ENCODE data around the gene BTBD16. TPM values are rescaled to one million over a fixed set of nuclear protein-coding genes. Genes with fewer than 3 reads are reported as not detected.

BTBD16 gene
- total and polyA plus RNA-seq, 2 experiments from 2014 or later: 0.47 to 0.74 TPM

DNA sequence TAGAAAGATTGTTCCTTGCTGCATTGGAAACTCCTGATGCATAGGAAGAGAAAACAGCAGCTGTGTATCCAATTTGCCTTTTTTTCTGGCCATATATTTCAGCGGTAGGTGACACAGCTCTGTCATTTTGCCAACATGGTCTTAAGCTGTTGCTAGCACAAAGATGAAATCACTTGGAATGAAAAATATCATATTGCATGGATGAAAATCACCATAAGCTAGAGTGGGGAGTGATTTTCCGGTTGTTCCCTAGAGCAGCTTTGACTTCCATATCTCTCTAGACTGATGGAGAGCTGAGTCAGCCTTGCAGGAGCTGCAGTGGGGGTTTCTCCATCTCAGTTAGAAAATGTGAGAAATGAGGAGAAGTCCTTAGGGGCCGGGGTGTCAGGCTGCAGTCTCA is 38.3 kb upstream of the BTBD16 start:
- Histone ChIP-seq H3K4me2 (no peak overlapping the region), H3K4me1 (ENCODE audit: insufficient read depth) (no peaks in the 10 kb centered on the region), H3K36me3 (replicated peaks; ENCODE audit: insufficient read depth, low read depth) (no peaks in the 10 kb centered on the region), H4K20me1 (ENCODE audit: insufficient read depth, poor library complexity, severe bottlenecking) (no peaks in the 10 kb centered on the region), H3K27me3 (no peaks in the 10 kb centered on the region), H2AFZ (no peak overlapping the region), H3K27ac (no peak overlapping the region), H3K79me2 (no peaks in the 10 kb centered on the region), H3K4me3 (no peak overlapping the region), H3K9me2 (replicated peaks; ENCODE audit: insufficient read depth) (no peaks in the 10 kb centered on the region), H3K9me3 (ENCODE audit: low read depth) (no peaks in the 10 kb centered on the region)
- 87% methylated on average over 3 of the region's 3 CpGs for WGBS (ENCODE audit: low lambda C conversion rate, missing lambda C conversion rate)
- DNase-seq (ENCODE audit: low spot score): peak; percentile 21
- TF ChIP-seq, protein P1, sequence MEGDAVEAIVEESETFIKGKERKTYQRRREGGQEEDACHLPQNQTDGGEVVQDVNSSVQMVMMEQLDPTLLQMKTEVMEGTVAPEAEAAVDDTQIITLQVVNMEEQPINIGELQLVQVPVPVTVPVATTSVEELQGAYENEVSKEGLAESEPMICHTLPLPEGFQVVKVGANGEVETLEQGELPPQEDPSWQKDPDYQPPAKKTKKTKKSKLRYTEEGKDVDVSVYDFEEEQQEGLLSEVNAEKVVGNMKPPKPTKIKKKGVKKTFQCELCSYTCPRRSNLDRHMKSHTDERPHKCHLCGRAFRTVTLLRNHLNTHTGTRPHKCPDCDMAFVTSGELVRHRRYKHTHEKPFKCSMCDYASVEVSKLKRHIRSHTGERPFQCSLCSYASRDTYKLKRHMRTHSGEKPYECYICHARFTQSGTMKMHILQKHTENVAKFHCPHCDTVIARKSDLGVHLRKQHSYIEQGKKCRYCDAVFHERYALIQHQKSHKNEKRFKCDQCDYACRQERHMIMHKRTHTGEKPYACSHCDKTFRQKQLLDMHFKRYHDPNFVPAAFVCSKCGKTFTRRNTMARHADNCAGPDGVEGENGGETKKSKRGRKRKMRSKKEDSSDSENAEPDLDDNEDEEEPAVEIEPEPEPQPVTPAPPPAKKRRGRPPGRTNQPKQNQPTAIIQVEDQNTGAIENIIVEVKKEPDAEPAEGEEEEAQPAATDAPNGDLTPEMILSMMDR (IDR thresholded peaks at IDR 0.05; ENCODE audit: poor library complexity): no peak
- TF ChIP-seq EZH2phosphoT487 (IDR thresholded peaks at IDR 0.05; ENCODE audit: low read depth, severe bottlenecking, unreplicated experiment) (no peak), EZH2 (IDR thresholded peaks at IDR 0.05; ENCODE audit: borderline replicate concordance) (no peak)

DNA sequence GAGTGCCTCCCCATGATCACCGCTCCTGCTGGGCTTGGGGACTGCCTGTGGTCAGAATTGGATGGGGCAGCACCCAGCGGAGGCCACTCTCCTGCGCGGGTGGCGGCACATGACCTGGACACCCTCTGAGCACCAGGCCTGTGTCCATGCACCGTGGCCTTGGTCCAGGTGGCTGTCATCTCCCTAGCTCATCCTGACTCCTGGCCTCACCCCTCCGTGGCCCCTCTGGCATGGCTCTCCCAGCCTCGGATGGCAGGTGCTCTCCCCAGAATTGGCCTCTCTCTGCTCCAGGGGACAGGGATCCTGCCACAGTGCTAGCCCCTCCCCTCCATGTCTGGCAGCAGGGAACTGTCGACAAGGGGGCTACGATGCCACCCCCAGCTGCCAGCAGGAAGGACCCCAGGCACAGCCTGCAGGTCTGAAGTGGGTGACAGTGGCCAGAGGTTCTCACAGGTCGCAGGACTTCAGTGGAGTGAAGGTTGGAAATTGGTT is 37.2 kb upstream of the BTBD16 start:
- H3K9me3 ChIP-seq (ENCODE audit: low read depth): no peaks in the 10 kb centered on the region

DNA sequence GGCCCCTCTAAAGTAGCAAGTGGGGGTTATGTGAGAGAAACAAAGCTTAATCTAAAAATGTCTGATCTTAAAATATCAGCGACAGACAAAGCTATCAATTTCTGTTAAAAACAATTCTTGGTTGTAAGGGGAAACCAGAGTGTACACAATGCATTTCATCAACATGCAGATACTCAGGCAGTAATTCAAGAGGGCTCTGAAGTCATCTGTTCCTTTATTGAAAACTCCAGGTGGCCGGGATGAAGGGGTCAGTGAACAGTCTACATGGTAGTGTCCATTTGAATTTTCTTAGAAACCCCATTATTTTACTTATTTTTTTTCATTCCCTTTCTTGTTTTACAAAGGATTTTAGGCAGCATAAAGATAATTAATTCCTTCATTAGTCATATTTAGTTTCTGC is 36.7 kb upstream of the BTBD16 start:
- Histone ChIP-seq H3K4me3 (no peak overlapping the region), H2AFZ (no peak overlapping the region), H3K9me3 (ENCODE audit: low read depth) (no peaks in the 10 kb centered on the region), H3K4me1 (ENCODE audit: insufficient read depth) (no peaks in the 10 kb centered on the region), H4K20me1 (ENCODE audit: insufficient read depth, poor library complexity, severe bottlenecking) (no peaks in the 10 kb centered on the region), H3K27me3 (no peaks in the 10 kb centered on the region), H3K27ac (no peak overlapping the region), H3K9me2 (replicated peaks; ENCODE audit: insufficient read depth) (no peaks in the 10 kb centered on the region), H3K79me2 (no peaks in the 10 kb centered on the region), H3K36me3 (replicated peaks; ENCODE audit: insufficient read depth, low read depth) (no peaks in the 10 kb centered on the region), H3K4me2 (no peak overlapping the region)
- TF ChIP-seq EZH2phosphoT487 (IDR thresholded peaks at IDR 0.05; ENCODE audit: low read depth, severe bottlenecking, unreplicated experiment) (no peak), EZH2 (IDR thresholded peaks at IDR 0.05; ENCODE audit: borderline replicate concordance) (no peak)
- TF ChIP-seq, protein P1 (IDR thresholded peaks at IDR 0.05; ENCODE audit: poor library complexity): no peak
- DNase-seq (ENCODE audit: low spot score): no peak
- 83% methylated on average over 2 of the region's 2 CpGs for WGBS (ENCODE audit: low lambda C conversion rate, missing lambda C conversion rate)

More for the DNA sequence above, 37.2 kb upstream of the BTBD16 start:
- Histone ChIP-seq H3K4me1 (ENCODE audit: insufficient read depth) (no peaks in the 10 kb centered on the region), H3K79me2 (no peaks in the 10 kb centered on the region), H4K20me1 (ENCODE audit: insufficient read depth, poor library complexity, severe bottlenecking) (no peaks in the 10 kb centered on the region), H3K4me3 (no peak overlapping the region), H3K27me3 (no peaks in the 10 kb centered on the region), H3K4me2 (no peak overlapping the region), H3K9me2 (replicated peaks; ENCODE audit: insufficient read depth) (no peaks in the 10 kb centered on the region), H2AFZ (no peak overlapping the region), H3K36me3 (replicated peaks; ENCODE audit: insufficient read depth, low read depth) (no peaks in the 10 kb centered on the region), H3K27ac (no peak overlapping the region)
- no peak for DNase-seq (ENCODE audit: low spot score)
- WGBS (ENCODE audit: low lambda C conversion rate, missing lambda C conversion rate): 95% methylated on average over 9 of the region's 11 CpGs
- TF ChIP-seq EZH2phosphoT487 (IDR thresholded peaks at IDR 0.05; ENCODE audit: low read depth, severe bottlenecking, unreplicated experiment) (no peak), EZH2 (IDR thresholded peaks at IDR 0.05; ENCODE audit: borderline replicate concordance) (no peak)
- TF ChIP-seq, protein P1 (IDR thresholded peaks at IDR 0.05; ENCODE audit: poor library complexity): no peak
